Neural crest cell (in vitro differentiated cells): Measurements from ENCODE around the gene CGB8. TPM values are rescaled to one million over a fixed set of nuclear protein-coding genes. Genes with fewer than 3 reads are reported as not detected.
A peak's percentile ranks its signal among the peaks of the same experiment; 100 is the strongest.

ENCODE experiments used
- DNase-seq: peaks from one replicate; pipeline ENCODE4 v3.0.0; 2021; ENCODE audit warnings: low read depth, mixed read lengths, low spot score
- H3K27ac Mint-ChIP-seq: one replicate; pipeline ENCODE4 v1.8.0; 2021; ENCODE audit warnings: mild to moderate bottlenecking, mixed read lengths; ENCODE audit not compliant: unreplicated experiment
- H3K27me3 Mint-ChIP-seq: 2 replicates; pipeline ENCODE4 v1.8.0; 2021; ENCODE audit warnings: low read depth, mild to moderate bottlenecking, mixed read lengths
- H3K36me3 Mint-ChIP-seq: 2 replicates; pipeline ENCODE4 v1.8.0; 2021; ENCODE audit warnings: low read depth, mild to moderate bottlenecking, mixed read lengths
- H3K4me1 Mint-ChIP-seq: 2 replicates; pipeline ENCODE4 v1.8.0; 2021; ENCODE audit warnings: mixed read lengths
- H3K4me3 Mint-ChIP-seq: one replicate; pipeline ENCODE4 v1.8.0; 2021; ENCODE audit warnings: mild to moderate bottlenecking, mixed read lengths
- H3K9me3 Mint-ChIP-seq: 2 replicates; pipeline ENCODE4 v1.8.0; 2021; ENCODE audit warnings: mixed read lengths
- CTCF ChIP-seq: fragments of 200-600 bp; sonication (generic); conservative IDR thresholded peaks from 2 replicates; pipeline ENCODE4 v1.5.0; 2021; ENCODE audit warnings: antibody characterized with exemption, mild to moderate bottlenecking
- total RNA-seq: library from RNA; stranded (reverse); gene quantifications from 2 replicates; pipeline ENCODE4 v1.2.1, GENCODE V29; 2021

The CGB8 gene
- total RNA-seq, 1 donor from 2014 or later = not detected

DNA sequence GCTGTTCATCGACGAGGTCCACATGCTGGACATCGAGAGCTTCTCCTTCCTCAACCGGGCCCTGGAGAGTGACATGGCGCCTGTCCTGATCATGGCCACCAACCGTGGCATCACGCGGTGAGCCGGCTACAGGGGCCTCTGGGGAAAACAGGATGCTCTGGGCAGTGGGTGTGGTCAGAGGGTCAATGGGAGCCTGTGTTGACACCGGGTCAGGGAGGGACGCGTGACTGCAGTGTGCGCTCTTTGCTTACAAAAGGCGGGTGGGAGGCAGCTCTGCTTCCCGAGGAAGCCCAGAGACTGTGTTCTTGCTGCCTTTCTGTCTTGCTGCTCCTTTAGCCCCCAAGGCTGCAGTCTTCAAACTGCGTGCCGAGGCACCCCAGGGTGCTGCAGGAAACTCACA lies 37.7 kb downstream of the CGB8 start:
- Mint-ChIP-seq H3K27me3 (peaks cover 3% of the 10 kb centered on the region), H3K27ac (no peak overlapping the region), H3K4me3 (no peak overlapping the region), H3K36me3 (peaks cover 10% of the 10 kb centered on the region), H3K9me3 (no peaks in the 10 kb centered on the region), H3K4me1 (no peaks in the 10 kb centered on the region)
- DNase-seq = no peak
- TF ChIP-seq CTCF = no peak

- Mint-ChIP-seq H3K27ac (no peak overlapping the region), H3K4me1 (no peaks in the 10 kb centered on the region), H3K4me3 (no peak overlapping the region), H3K36me3 (peaks cover 5% of the 10 kb centered on the region), H3K27me3 (no peaks in the 10 kb centered on the region), H3K9me3 (no peaks in the 10 kb centered on the region)
- TF ChIP-seq CTCF = no peak
- no peak for DNase-seq
Measured at GRCh38 chr19:49010453-49010852, 38.5 kb downstream of the CGB8 start.

DNA sequence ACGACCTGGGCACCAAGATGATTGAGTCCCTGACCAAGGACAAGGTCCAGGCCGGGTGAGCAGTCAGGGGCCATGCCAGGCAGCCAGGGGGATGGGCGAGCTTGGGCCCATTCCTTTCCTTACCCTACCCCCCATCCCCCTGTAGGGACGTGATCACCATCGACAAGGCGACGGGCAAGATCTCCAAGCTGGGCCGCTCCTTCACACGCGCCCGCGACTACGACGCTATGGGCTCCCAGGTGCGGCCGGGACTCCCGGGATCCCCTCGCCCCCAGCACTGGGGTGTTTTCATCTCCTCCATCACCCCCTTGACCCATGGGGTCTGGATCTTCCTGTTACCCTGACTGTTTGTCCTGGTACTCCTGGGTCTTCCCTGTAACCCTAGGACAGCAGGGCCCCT lies 39.1 kb downstream of the CGB8 start:
- TF ChIP-seq CTCF = no peak
- Mint-ChIP-seq H3K27ac (no peak overlapping the region), H3K27me3 (no peaks in the 10 kb centered on the region), H3K36me3 (peaks cover 5% of the 10 kb centered on the region), H3K4me3 (no peak overlapping the region), H3K9me3 (no peaks in the 10 kb centered on the region), H3K4me1 (no peaks in the 10 kb centered on the region)
- no peak for DNase-seq

DNA sequence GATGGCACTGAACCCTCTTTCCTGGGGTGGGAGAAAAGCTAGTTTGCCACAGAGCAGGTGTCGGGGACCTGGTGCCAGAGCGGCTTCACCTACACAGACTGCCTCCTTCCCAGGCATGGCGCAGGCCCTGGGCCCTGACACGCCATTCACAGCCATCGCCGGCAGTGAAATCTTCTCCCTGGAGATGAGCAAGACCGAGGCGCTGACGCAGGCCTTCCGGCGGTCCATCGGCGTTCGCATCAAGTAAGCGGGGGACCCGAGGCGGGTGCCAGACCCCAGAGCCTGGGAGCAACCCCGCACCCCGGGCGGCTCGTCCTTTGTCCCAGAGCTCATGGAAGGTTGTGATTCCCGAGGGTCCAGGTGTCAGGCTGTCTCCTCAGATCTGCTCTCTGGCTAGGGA lies 42.0 kb downstream of the CGB8 start:
- Mint-ChIP-seq H3K9me3 (no peaks in the 10 kb centered on the region), H3K4me3 (no peak overlapping the region), H3K4me1 (no peaks in the 10 kb centered on the region), H3K27ac (no peak overlapping the region), H3K27me3 (no peaks in the 10 kb centered on the region), H3K36me3 (peaks cover 7% of the 10 kb centered on the region)
- no peak for TF ChIP-seq CTCF
- no peak for DNase-seq

- H3K4me3 Mint-ChIP-seq = no peak overlapping the region
Measured at GRCh38 chr19:49004964-49005614, 43.8 kb downstream of the CGB8 start.

More at GRCh38 chr19:49004964-49005614, 43.8 kb downstream of the CGB8 start:
- H3K27me3 Mint-ChIP-seq = no peaks in the 10 kb centered on the region
- peaks cover 4% of the 10 kb centered on the region for H3K36me3 Mint-ChIP-seq
- no peaks in the 10 kb centered on the region for H3K4me1 Mint-ChIP-seq
- DNase-seq = no peak
- TF ChIP-seq CTCF = no peak
- H3K9me3 Mint-ChIP-seq = no peaks in the 10 kb centered on the region
- H3K27ac Mint-ChIP-seq = peak overlapping the region; percentile 19
